ENCODE results near the gene SEC63. TPM values are rescaled to one million over a fixed set of nuclear protein-coding genes. Genes with fewer than 3 reads are reported as not detected.

The SEC63 gene
- total and polyA plus RNA-seq, 9 donors: 33.8 to 198 (median 122) TPM

GRCh38 chr6:107988570-107988969, 30.6 kb upstream of the SEC63 start:
- no peak overlapping the region for H3K4me3 ChIP-seq
- H3K27me3 ChIP-seq: no peaks in the 10 kb centered on the region
- no peaks in the 10 kb centered on the region for H3K36me3 ChIP-seq
- 56 to 76% (median 64%) methylated on average over 3 of the region's 3 CpGs for WGBS, 3 donors
- no peaks in the 10 kb centered on the region for H3K4me1 ChIP-seq (ENCODE audit: insufficient read depth)
- no peak overlapping the region for H3K27ac ChIP-seq
- TF ChIP-seq CTCF (IDR thresholded peaks at IDR 0.05) (no peak), POLR2A (IDR thresholded peaks at IDR 0.05) (no peak), EP300 (IDR thresholded peaks at IDR 0.05) (no peak)
- intact Hi-C loops (cut with DNase I): loop anchor here in 2 of 4 donors (10.0 kb wide), 2 partner anchors 56 to 536 kb away; no protein-coding TSS in a partner anchor
- DNase-seq: no peak
- no peaks in the 10 kb centered on the region for H3K9me3 ChIP-seq

GRCh38 chr6:107987805-107988204, 29.8 kb upstream of the SEC63 start:
- H3K27me3 ChIP-seq: no peaks in the 10 kb centered on the region
- WGBS, 3 donors: 94 to 97% (median 95%) methylated on average over 3 of the region's 3 CpGs

GRCh38 chr6:107985701-107986100, 27.7 kb upstream of the SEC63 start:
- no peak for DNase-seq
- Histone ChIP-seq H3K36me3 (no peaks in the 10 kb centered on the region), H3K4me1 (ENCODE audit: insufficient read depth) (no peaks in the 10 kb centered on the region), H3K27ac (no peak overlapping the region), H3K27me3 (no peaks in the 10 kb centered on the region), H3K4me3 (no peak overlapping the region), H3K9me3 (no peaks in the 10 kb centered on the region)
- 86 to 89% (median 89%) methylated on average over 14 of the region's 14 CpGs for WGBS, 3 donors
- intact Hi-C loops (cut with DNase I): loop anchor here in 2 of 4 donors (10.0 kb wide), 2 partner anchors 59 to 539 kb away; no protein-coding TSS in a partner anchor
- TF ChIP-seq CTCF (IDR thresholded peaks at IDR 0.05): no peak
- no peak for TF ChIP-seq POLR2A (IDR thresholded peaks at IDR 0.05)
- no peak for TF ChIP-seq EP300 (IDR thresholded peaks at IDR 0.05)

More at GRCh38 chr6:107987805-107988204, 29.8 kb upstream of the SEC63 start:
- no peak overlapping the region for H3K27ac ChIP-seq
- no peak for DNase-seq
- TF ChIP-seq EP300 (IDR thresholded peaks at IDR 0.05) (no peak), CTCF (IDR thresholded peaks at IDR 0.05) (no peak), POLR2A (IDR thresholded peaks at IDR 0.05) (no peak)
- H3K4me1 ChIP-seq (ENCODE audit: insufficient read depth): no peaks in the 10 kb centered on the region
- no peak overlapping the region for H3K4me3 ChIP-seq
- intact Hi-C loops (cut with DNase I): loop anchor here in 2 of 4 donors (10.0 kb wide), 2 partner anchors 57 to 537 kb away; no protein-coding TSS in a partner anchor
- no peaks in the 10 kb centered on the region for H3K9me3 ChIP-seq
- H3K36me3 ChIP-seq: no peaks in the 10 kb centered on the region

- DNase-seq: no peak
- intact Hi-C loops (cut with DNase I): loop anchor here in 3 of 4 donors (5.0 to 10.0 kb wide), 3 partner anchors 61 to 541 kb away; no protein-coding TSS in a partner anchor
- Histone ChIP-seq H3K4me1 (ENCODE audit: insufficient read depth) (no peaks in the 10 kb centered on the region), H3K27ac (no peak overlapping the region), H3K36me3 (no peaks in the 10 kb centered on the region), H3K9me3 (no peaks in the 10 kb centered on the region), H3K27me3 (no peaks in the 10 kb centered on the region), H3K4me3 (no peak overlapping the region)
- TF ChIP-seq CTCF (IDR thresholded peaks at IDR 0.05) (no peak), POLR2A (IDR thresholded peaks at IDR 0.05) (no peak)
- whole genome bisulfite sequencing, 3 donors: 93 to 96% (median 94%) methylated on average over 4 of the region's 4 CpGs
Measured at GRCh38 chr6:107983811-107984210, 25.8 kb upstream of the SEC63 start.

Data from ovary (tissue), 9 donors.